ENCODE measurements around the gene SUV39H1.
A peak's percentile ranks its signal among the peaks of the same experiment; 100 is the strongest.

The SUV39H1 gene

DNA sequence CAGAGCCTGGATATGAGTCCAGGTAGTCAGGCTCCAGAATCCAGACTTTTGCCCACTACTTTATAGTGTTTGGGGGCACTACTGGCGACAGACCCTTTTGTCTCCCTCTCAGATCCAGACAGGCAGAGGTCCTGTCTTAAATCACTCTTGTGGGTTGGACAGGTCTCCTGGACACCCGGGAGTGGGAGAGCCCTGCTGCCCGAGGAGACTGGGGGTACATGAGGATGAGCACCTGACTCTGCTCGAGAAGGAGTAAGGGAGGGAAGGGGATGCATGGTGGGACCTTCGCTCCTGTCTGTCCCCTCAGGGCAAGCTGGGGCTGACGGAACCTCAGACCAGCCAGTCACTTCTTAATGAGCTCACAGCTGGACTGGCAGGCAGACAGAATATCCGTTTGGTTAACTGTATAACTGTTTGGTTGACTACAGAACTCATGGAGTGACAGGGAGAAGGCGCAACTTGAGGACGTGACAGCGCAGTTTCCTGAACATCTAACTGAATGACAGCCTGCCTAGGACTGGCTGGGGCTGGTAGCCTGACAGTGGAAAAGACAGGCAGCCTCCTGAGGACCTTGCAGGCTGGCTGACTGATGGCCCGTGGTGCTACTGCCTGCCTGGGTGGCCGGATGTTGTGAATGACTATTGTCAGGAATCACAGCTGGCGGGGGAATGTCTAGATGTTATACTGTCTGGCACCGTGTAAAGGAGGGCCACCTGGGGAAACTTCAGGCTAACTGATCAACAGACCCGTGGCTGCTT lies 1.6 kb upstream of the SUV39H1 start:
- ATAC-seq = no peak

DNA sequence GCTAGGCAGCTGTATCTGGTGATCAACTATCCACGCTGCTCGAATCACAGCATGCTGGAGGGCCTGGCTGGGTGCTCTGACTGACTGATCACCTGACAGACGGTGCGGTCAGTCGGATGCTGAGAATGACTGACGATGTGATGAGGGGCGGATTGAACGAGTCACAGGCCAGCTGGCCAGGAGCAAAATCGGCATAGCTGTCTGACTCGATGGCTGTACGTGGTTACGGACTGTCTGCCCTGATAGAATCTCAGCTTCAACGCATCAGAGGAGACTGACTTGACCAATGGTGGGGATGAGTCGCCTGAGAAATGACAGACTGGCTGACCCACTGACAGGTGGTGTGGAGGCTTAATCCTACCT lies 1.0 kb upstream of the SUV39H1 start:
- 0 out of 3 replicates have a peak, but pooled peaks have one; percentile 1 for ATAC-seq

More for the DNA sequence above, 1.6 kb upstream of the SUV39H1 start:
- TF ChIP-seq ZNF70 (CRISPR knock-in tag; IDR thresholded peaks at IDR 0.05) = no peak

DNA sequence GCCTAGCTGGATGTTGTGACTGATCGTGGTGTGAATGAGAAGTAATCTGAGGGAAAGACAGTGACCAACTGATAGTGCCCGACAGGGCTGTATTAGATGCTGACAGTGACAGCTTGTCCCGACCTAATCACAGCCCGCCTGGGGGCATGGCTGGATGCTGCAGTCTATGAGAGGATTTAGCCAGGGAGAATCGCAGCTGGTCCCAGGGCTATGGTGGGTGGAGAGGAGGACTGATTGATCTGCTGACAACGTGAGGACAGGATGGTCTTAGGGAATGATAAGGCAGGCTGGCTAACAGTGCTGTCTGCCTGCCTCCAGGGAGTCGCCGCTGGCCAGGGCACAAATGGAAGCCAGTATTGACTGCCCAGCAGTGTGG lies 621 bp upstream of the SUV39H1 start:
- no peak; the same call in 2 of the 3 replicates for ATAC-seq
- TF ChIP-seq, protein P1, sequence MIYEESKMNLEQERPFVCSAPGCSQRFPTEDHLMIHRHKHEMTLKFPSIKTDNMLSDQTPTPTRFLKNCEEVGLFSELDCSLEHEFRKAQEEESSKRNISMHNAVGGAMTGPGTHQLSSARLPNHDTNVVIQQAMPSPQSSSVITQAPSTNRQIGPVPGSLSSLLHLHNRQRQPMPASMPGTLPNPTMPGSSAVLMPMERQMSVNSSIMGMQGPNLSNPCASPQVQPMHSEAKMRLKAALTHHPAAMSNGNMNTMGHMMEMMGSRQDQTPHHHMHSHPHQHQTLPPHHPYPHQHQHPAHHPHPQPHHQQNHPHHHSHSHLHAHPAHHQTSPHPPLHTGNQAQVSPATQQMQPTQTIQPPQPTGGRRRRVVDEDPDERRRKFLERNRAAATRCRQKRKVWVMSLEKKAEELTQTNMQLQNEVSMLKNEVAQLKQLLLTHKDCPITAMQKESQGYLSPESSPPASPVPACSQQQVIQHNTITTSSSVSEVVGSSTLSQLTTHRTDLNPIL (CRISPR knock-in tag; IDR thresholded peaks at IDR 0.05; ENCODE audit: low read depth) = no peak
- TF ChIP-seq, protein P2, sequence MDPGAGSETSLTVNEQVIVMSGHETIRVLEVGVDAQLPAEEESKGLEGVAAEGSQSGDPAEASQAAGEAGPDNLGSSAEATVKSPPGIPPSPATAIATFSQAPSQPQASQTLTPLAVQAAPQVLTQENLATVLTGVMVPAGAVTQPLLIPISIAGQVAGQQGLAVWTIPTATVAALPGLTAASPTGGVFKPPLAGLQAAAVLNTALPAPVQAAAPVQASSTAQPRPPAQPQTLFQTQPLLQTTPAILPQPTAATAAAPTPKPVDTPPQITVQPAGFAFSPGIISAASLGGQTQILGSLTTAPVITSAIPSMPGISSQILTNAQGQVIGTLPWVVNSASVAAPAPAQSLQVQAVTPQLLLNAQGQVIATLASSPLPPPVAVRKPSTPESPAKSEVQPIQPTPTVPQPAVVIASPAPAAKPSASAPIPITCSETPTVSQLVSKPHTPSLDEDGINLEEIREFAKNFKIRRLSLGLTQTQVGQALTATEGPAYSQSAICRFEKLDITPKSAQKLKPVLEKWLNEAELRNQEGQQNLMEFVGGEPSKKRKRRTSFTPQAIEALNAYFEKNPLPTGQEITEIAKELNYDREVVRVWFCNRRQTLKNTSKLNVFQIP (CRISPR knock-in tag; IDR thresholded peaks at IDR 0.05; ENCODE audit: borderline replicate concordance, low read depth) = no peak
- no peak for TF ChIP-seq BACH2 (CRISPR knock-in tag; IDR thresholded peaks at IDR 0.05; ENCODE audit: borderline replicate concordance)
- no peak for TF ChIP-seq ZFP30 (CRISPR knock-in tag; IDR thresholded peaks at IDR 0.05)

More for the DNA sequence above, 1.0 kb upstream of the SUV39H1 start:
- no peak for TF ChIP-seq BACH2 (CRISPR knock-in tag; IDR thresholded peaks at IDR 0.05; ENCODE audit: borderline replicate concordance)
- no peak for TF ChIP-seq ZFP30 (CRISPR knock-in tag; IDR thresholded peaks at IDR 0.05)
- TF ChIP-seq, protein P3, sequence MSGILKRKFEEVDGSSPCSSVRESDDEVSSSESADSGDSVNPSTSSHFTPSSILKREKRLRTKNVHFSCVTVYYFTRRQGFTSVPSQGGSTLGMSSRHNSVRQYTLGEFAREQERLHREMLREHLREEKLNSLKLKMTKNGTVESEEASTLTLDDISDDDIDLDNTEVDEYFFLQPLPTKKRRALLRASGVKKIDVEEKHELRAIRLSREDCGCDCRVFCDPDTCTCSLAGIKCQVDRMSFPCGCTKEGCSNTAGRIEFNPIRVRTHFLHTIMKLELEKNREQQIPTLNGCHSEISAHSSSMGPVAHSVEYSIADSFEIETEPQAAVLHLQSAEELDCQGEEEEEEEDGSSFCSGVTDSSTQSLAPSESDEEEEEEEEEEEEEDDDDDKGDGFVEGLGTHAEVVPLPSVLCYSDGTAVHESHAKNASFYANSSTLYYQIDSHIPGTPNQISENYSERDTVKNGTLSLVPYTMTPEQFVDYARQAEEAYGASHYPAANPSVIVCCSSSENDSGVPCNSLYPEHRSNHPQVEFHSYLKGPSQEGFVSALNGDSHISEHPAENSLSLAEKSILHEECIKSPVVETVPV (CRISPR knock-in tag; IDR thresholded peaks at IDR 0.05) = no peak
- TF ChIP-seq, protein P2 (CRISPR knock-in tag; IDR thresholded peaks at IDR 0.05; ENCODE audit: borderline replicate concordance, low read depth) = no peak
- no peak for TF ChIP-seq ZNF70 (CRISPR knock-in tag; IDR thresholded peaks at IDR 0.05)
- TF ChIP-seq TOX (CRISPR knock-in tag; IDR thresholded peaks at IDR 0.05; ENCODE audit: borderline replicate concordance) = no peak
- no peak for TF ChIP-seq ISL1 (CRISPR knock-in tag; IDR thresholded peaks at IDR 0.05)
- no peak for TF ChIP-seq ZFP3 (CRISPR knock-in tag; IDR thresholded peaks at IDR 0.05)
- TF ChIP-seq ARNTL (CRISPR knock-in tag; IDR thresholded peaks at IDR 0.05; ENCODE audit: borderline replicate concordance, low read depth) = no peak
- TF ChIP-seq, protein P4, sequence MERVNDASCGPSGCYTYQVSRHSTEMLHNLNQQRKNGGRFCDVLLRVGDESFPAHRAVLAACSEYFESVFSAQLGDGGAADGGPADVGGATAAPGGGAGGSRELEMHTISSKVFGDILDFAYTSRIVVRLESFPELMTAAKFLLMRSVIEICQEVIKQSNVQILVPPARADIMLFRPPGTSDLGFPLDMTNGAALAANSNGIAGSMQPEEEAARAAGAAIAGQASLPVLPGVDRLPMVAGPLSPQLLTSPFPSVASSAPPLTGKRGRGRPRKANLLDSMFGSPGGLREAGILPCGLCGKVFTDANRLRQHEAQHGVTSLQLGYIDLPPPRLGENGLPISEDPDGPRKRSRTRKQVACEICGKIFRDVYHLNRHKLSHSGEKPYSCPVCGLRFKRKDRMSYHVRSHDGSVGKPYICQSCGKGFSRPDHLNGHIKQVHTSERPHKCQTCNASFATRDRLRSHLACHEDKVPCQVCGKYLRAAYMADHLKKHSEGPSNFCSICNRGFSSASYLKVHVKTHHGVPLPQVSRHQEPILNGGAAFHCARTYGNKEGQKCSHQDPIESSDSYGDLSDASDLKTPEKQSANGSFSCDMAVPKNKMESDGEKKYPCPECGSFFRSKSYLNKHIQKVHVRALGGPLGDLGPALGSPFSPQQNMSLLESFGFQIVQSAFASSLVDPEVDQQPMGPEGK (CRISPR knock-in tag; IDR thresholded peaks at IDR 0.05; ENCODE audit: borderline replicate concordance) = no peak
- TF ChIP-seq, protein P5, sequence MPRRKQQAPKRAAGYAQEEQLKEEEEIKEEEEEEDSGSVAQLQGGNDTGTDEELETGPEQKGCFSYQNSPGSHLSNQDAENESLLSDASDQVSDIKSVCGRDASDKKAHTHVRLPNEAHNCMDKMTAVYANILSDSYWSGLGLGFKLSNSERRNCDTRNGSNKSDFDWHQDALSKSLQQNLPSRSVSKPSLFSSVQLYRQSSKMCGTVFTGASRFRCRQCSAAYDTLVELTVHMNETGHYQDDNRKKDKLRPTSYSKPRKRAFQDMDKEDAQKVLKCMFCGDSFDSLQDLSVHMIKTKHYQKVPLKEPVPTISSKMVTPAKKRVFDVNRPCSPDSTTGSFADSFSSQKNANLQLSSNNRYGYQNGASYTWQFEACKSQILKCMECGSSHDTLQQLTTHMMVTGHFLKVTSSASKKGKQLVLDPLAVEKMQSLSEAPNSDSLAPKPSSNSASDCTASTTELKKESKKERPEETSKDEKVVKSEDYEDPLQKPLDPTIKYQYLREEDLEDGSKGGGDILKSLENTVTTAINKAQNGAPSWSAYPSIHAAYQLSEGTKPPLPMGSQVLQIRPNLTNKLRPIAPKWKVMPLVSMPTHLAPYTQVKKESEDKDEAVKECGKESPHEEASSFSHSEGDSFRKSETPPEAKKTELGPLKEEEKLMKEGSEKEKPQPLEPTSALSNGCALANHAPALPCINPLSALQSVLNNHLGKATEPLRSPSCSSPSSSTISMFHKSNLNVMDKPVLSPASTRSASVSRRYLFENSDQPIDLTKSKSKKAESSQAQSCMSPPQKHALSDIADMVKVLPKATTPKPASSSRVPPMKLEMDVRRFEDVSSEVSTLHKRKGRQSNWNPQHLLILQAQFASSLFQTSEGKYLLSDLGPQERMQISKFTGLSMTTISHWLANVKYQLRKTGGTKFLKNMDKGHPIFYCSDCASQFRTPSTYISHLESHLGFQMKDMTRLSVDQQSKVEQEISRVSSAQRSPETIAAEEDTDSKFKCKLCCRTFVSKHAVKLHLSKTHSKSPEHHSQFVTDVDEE (CRISPR knock-in tag; IDR thresholded peaks at IDR 0.05) = no peak
- no peak for TF ChIP-seq GLIS3 (CRISPR knock-in tag; IDR thresholded peaks at IDR 0.05)
